CD4-positive, alpha-beta T cell treated with Interferon alpha-2 for 1 hour (primary cell): ENCODE data around the gene SHB.
A peak's percentile ranks its signal among the peaks of the same experiment; 100 is the strongest.

Source experiments
- DNase-seq, 2 donors: peaks; one replicate each; pipeline ENCODE4 v3.0.0-alpha.2; 2020 to 2022

The SHB gene

DNA sequence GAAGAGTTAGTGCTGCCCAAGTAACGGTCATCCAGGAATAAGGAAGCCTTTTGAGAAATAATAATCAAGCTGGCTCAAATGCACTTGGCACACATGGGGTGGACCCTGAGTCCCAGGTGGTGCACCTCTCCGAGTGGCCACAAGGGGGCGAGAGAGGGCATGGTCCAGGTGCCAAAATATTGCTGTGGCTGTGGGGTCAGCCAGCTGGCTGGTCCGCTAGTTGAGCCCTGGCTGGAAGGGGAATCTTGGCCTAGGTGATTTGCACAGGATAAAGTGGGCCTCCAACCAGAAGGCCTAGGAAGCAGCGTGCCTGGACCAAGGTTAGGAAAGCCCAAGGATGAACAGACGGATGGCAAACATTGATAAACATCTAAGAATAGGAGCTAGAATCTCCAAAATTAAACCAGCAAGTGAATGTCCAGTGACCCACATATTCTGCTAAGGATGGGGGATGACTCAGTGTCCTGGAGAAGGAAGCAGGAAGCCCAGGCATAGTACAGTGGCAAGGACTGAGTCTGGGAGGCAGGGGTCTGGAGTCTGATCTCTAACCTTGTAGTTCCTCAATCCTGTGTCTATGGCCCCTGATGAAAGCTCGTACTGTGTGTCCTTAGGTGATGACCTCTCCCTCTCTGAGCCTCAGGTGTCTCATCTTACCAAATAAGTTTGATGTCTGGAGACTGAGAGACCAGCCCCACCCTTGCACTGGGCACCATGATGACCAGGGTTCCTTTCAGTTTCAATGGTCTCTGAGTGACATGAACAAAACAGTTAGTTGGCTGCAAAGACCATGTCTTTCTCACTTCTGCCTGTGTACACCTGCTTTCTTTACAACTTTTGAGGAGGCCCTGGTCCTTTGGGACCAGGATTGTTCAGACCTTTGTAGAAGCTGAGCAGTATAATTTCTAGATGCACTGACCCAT lies 19.2 kb upstream of the SHB start:
- peak; percentile 55 to 66 for DNase-seq

DNA sequence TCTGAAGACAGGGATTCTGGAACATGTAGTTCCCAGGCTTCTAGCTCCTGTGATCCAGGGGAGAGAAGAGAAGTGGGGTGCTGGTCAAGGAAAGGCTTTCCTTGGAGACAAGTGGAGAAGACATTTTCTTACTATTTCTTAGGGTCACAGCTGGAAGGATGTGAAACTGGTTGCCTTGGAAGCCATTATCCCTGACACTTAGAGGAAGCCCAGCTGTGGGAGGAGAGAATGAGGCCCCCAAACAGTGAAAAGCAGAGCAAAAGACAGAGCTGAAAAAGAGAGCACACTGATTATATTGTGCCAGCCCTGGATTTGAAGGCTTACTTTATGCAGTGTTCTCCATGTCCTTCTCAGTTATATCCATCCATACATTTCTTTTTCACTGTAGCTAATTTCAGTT lies 17.5 kb upstream of the SHB start:
- DNase-seq: no peak

DNA sequence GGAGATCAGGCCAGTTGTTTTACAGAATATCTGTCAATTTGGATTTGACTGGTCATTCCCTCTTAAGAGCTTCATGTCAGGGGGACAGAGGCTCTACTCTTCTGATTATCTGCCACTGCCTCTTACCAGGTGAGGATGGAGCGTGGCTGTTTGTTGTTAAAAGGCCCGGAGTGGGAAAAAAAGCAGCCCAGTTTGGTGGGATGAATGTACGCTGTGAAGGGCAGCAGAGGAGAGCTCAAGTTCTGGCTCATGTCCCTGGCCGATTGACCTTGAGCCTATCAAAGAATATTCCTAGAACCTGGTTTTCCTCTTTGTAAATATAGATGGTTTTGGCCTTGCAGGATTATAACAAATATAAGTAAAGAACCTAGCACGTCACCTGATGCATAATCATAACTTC lies 16.3 kb upstream of the SHB start:
- DNase-seq: no peak

DNA sequence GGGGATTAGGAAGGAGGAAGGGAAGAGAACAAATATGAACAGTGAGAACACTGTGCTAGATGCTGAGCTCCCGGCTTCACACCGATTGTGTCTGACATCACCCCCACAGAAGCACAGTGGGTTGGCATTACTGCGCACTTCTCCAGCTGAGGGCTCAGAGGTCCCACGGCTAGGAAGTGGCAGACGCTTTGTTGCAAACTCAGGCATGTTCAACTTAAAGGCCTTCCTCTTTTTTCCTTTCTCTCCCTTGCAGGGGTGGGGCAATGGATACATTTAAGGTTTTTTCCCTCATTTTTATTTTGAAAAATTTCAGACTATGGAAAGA lies 15.5 kb upstream of the SHB start:
- DNase-seq: no peak

DNA sequence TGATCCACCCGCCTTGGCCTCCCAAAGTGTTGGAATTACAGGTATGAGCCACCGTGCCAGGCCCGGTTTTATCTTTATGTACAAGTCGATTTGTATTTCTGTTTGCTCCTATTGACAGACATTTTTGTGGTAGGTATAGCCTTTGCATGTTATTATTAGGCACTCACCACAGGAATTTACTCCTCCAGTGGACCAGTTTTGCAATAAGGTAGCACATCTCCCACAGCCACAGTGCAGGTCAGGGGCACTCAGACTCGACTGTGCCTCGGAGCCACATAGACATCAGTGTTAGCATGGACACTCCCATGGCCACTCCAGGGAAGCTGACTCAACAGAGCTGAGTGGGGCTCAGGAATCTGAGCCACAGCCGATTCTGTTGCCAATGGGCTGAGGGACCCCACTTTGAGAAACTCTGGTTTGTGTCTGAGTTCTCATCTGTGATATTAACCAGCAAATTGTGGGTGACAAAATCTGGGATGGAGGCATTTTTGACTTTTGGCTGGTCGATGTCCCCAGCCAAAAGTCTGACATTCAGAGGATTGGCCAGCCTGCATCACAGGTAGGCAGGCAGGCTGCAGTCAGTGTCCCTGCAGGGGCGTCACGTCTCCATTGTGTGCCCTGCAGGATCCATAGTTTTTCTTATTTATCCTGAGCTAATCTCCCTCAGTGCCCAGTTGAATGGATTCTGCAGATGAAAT lies 15.0 kb upstream of the SHB start:
- no peak for DNase-seq

GRCh38 chr9:38082446-38083287 lies 13.6 kb upstream of the SHB start:
- no peak for DNase-seq

GRCh38 chr9:38081356-38082108 lies 12.5 kb upstream of the SHB start:
- no peak for DNase-seq

DNA sequence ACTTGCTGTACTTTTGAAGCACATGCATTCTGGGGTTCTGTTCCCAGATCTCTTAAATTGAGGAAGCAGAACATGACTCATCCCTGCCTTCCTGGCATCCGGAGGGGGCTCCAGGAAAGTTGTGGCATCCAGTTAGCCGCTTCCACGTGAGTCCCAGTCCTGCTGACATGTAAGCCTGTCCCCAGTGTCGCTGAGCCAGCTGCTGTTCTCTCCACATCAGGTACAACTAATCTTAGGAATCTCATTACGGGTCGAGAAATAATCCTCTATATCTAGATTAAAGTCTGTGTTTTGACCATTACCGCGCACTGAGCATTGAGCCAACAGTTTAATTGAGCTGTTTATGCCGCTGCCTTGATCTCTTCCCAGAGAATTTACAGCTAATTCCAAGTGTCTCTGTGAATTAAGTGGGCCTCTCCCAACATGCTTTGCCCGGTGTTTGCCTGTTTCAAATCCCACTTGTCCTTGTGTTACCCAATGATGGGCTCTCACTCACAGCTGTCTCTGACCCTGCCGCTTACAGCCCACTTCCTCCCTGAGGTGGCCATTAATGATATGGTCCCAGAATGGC lies 10.5 kb upstream of the SHB start:
- DNase-seq: peak in 1 of 2 donors; percentile 45

DNA sequence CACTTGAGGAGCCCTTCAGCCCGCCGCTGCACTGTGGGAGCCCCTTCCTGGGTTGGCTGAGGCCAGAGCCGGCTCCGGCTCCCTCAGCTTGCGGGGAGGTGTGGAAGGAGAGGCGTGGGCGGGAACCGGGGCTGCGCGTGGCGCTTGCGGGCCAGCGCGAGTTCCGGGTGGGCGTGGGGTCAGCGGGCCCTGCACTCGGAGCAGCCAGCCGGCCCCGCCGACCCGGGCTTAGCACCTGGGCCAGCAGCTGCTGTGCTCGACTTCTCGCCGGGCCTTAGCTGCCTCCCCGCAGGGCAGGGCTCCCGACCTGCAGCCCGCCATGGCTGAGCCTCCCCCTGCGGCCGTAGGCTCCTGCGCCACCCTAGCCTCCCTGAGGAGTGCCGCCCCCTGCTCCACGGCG lies 6.2 kb upstream of the SHB start:
- no peak for DNase-seq

DNA sequence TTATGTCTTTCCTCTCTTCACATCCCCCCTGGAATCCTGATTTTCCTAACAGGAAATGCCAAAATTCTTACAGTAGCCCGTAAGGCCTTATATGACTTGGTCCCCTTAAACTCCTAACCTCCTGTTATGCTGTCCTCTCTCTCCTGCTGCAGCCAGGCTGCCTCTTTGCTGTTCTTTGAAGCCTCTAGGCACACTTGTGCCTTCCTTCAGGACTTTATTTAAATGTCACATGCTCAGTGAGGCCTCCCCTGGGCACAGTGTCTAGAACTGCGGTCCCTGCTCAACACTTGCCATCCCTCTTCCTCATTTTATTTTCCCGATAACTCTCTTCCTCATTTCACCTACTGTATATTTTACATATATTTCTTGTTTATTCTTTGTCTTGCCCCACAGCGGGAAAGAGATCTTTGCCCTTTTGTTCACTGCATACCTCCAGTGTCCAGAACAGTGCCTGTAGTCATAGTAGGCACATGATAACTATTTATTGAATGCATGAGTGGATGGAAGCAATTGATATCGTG lies 5.5 kb upstream of the SHB start:
- DNase-seq: no peak

DNA sequence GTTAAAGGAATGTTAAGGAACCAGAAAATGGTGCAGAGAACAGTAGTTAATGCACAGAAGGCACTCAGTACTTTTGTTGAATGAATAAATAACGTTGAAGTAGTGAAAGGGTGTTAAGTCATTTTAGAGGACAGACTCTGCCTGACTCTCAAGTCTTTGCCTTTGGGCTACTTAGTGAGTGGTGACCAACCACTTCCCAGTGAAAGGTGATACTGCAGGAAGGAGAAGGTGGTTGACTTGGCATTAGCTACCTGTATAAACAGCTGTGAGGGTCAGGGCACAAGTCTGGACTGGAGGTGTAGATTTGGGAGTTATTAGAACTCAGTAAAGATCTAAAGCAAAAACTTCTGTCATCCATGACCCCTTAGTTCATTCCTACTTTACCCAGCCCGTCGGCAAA lies 4.9 kb upstream of the SHB start:
- DNase-seq: no peak

DNA sequence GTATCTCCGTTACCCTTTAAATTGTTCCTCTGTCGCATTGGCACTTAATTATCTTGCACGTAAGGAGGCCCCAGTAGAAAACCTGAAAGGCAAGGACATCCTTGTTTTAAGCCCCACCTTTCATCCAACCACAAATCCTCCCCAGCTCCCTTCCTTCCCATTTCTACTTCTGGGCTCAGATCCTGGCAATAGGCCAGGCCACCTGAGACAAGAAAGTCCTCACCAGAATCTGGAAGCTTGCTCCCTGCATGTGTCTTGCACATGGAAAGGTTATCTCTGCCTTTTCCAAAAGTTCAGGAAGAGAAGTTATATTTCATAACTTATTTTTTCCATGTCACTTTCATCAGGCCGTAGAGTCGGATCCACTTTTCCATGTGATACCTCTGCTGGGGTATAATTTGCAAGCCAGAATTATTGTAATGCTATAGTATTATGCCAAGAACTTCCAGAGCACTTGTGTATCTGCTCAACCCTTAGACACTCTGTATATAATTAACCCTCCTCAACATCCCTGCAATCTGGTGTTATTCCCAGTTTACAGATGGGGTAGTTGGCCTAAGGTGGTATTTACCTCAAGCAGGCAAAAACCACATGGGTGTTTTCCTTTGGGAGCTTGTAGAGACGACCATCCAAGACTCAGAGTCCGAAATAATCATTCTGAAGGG lies 2.6 kb upstream of the SHB start:
- no peak for DNase-seq

- peak in 1 of 2 donors; percentile 19 for DNase-seq
Measured at GRCh38 chr9:38067859-38068681, 957 bp downstream of the SHB start.

DNA sequence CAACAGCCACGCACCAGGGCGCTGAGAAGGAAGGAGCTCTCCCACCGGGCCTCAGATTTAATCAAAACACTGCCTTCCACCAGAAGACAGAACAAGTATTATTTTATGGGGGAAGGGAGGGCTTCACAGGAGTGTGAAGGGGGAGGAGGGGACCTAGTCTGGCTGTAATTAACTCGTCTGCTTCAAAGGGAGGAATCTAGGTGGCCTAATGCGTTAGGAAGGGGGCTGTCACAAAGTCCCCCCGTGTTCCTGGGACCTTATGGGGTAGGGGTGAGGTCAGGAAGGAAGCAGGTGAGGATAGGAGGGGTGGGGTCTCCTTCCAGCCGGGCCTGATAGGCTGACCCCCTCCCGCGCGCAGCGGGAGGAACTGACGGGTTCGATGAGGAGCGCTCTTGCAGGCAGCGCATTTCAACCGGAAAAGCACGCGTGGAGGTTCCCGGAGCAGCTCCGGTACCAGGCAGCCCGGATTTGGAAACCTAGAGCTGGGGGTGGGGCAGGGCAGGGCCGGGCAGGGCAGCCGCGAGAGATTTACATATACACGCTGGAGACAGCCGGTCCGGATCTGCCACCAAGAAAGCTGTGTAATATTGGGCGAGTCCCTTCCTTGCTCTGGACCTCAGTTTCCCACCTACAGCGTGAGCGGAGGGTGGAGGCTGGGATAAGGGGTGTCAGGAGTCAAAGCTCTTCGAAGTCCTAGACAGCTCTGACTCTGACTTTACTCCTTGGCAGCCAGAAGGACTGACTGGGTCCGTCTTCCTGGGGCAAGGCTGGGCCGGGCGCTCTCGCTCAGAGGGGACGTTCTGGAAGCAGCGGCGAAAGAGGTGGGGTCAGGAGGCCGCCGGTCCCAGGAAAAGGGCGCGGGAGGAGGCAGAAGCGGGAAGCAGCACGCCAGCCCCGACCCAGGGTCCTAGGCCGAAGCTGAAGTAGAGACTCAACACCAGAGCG lies 1.8 kb downstream of the SHB start:
- peak; percentile 12 to 18 for DNase-seq

- no peak for DNase-seq
Measured at GRCh38 chr9:38066197-38066913, 2.7 kb downstream of the SHB start.

GRCh38 chr9:38065369-38066075 lies 3.5 kb downstream of the SHB start:
- no peak for DNase-seq

- no peak for DNase-seq
Measured at GRCh38 chr9:38064842-38065368, 4.1 kb downstream of the SHB start.

DNA sequence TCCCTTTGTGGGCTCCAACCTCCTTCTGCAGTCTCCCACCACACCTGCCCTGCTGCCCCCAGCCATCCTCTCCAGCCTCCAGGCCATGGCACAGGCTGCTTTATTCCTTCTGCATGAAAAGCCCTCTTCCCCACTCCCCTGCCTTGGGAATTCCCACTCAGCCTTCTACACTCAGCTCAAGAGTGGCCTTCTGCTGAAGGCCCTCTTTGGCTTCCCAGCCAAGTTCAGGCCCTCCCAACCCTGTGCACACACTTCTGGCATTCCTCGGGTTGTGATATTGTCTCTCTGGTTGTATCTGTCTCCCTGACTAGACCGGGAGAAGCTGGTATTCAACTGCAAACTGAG lies 5.7 kb downstream of the SHB start:
- DNase-seq: no peak
